ENCODE results near the gene HPGDS.
"Not testable (repeated sequence)": the region's sequence is repeated elsewhere in the genome, so short reads cannot be mapped to it uniquely, and the experiment has no call there.

HPGDS gene

DNA sequence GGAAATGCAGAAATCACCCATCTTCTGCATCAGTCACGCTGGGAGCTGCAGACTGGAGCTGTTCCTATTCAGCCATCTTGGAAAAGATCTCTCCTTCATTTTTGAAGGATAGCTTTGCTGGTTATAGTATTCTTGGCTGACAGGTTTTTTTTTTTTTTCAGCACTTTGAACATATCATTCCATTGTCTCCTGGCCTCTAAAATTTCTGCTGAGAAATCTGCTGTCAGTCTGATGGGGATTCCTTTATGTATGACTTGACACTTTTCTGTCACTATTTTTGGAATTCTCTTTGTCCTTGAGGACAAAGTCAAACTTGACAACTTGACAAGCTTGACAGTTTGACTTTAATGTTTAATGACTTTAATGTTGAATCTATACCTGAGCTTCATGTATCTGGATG, 16.8 kb downstream of the HPGDS start:
- no peak for DNase-seq (ENCODE audit: low read depth, low spot score)

DNA sequence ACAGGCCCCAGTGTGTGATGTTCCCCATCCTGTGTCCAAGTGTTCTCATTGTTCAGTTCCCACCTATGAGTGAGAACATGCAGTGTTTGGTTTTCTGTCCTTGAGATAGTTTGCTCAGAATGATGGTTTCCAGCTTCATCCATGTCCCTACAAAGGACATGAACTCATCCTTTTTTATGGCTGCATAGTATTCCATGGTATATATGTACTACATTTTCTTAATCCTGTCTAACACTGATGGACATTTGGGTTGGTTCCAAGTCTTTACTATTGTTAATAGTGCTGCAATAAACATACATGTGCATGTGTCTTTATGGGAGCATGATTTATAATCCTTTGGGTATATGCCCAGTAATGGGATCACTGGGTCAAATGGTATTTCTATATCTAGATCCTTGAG, 22.7 kb downstream of the HPGDS start:
- not testable (repeated sequence) for DNase-seq (ENCODE audit: low read depth, low spot score)

GRCh38 chr4:94307231-94307871, 35.3 kb downstream of the HPGDS start:
- DNase-seq (ENCODE audit: low read depth, low spot score) = no peak

DNA sequence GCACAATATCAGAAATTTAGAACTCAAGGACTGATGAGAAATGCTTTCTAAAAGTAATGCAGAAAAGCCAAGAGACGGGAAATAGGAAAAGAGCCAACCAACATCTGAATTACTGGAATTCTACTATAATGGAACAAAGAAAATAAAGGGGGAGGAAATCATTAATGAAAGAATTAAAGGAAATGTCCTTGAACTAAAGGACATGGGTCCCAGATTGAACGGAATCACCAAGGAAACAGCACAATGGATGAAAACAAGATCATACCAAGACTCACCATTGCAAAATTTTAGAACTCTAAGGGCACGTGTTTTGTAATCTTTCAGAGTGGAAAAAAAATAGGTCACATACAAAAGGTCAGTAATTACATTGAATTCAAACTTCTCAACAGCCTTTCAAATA, 35.9 kb downstream of the HPGDS start:
- DNase-seq (ENCODE audit: low read depth, low spot score) = no peak

DNA sequence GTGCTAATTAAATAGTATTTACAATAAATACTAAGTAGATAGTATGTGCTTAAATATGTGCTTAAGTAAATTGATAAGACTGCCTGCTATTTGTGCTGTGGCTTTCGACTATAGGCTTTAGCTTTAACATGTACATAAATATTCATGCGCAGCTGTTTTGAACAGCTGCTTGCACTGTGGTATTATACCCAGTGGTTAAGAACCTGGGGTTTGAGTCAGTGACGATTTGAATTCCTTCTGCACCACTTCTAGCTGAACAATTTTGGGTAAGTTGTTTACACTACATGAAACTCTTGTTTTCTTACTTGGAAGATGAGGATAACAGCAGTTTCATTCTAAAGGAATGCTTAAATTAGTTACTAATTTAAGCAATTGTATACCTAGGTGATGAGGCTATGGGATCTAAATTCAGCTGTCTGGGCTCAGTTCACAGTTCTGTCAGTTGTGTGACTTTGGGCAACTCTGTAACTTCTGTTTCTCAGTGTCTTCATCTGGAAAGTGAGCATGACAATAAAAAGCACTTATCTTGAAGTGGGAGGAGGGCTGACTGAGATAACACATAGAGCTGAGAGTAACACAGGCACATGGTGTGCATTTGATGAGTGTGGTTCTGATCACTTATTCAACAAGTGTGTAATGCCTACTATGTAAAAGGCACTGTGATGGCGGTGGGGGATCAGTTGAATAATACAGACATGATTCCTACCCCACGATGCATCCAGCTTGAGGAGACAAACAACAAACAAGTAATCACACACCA, 37.0 kb downstream of the HPGDS start:
- no peak for DNase-seq (ENCODE audit: low read depth, low spot score)

DNA sequence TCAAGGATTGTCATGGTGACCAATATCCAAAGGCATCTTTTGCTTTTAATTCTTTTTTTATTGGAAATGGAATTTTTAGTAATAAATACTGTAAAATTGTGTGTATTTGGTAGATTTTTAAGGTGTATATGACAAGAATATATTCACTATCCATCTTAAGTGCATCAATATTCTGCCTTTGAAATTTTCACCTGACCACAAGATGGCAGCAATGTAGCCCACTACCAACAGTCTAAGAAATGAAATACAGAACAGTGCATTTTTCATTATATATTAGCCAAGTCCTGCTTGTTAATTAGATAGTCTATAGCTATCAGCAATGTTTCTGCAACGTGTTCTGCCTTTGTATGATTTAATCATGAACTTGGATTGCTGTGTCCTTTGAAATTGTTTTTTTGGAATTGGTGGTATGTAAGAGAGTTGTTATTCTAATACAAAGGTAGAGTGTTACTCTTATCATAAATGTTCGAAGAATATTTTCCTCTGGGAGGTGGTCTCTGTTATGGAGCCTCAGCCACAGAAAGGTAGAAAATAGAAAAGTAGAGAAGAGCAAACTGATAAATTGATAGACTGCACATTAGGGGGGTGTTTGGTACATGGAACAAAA, 38.2 kb downstream of the HPGDS start:
- no peak for DNase-seq (ENCODE audit: low read depth, low spot score)

DNA sequence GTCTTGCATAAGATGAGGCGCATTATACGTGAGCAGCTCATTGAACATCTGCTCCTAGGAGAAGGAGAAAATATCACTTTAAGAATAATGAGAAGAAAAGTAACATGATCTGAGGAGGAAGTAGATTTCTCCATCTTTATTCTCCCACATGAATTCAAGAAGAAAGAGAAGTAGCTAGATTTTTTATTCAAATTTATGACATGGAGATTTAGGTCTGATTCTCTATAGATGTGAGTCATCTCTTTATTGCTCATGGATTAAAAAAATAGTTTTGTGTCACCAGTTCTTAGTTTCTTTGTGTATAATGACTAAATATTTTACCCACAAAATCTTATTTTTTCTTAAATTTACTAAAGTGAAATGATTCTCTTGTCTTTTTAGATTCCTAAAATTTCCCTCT, 40.4 kb downstream of the HPGDS start:
- no peak for DNase-seq (ENCODE audit: low read depth, low spot score)

GRCh38 chr4:94298725-94299252, 43.8 kb downstream of the HPGDS start:
- no peak for DNase-seq (ENCODE audit: low read depth, low spot score)

DNA sequence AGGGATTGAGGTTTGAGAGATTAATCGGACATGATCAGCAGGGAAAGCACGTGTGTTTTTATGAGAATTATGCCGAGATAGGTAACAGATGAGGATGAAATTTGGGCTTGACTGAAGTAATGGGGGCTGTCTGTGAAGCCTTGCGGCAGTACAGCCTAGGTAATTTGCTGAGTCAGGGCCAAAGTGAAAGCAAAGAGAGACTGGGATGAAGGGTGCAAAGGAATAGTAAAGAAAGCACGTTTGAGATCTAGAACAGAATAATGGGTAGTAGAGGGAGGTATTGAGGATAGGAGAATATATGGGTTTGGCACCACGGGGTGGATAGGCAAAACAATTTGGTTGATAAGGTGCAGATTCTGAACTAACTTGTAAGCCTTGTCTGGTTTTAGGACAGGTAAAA, 47.2 kb downstream of the HPGDS start:
- DNase-seq (ENCODE audit: low read depth, low spot score) = not testable (repeated sequence)

- not testable (repeated sequence) for DNase-seq (ENCODE audit: low read depth, low spot score)
Measured at GRCh38 chr4:94293981-94294380, 48.7 kb downstream of the HPGDS start.

- DNase-seq (ENCODE audit: low read depth, low spot score) = no peak
Measured at GRCh38 chr4:94290245-94290644, 52.4 kb downstream of the HPGDS start.

GRCh38 chr4:94285666-94286065, 57.0 kb downstream of the HPGDS start:
- no peak for DNase-seq (ENCODE audit: low read depth, low spot score)

- no peak for DNase-seq (ENCODE audit: low read depth, low spot score)
Measured at GRCh38 chr4:94284889-94285288, 57.7 kb downstream of the HPGDS start.

- DNase-seq (ENCODE audit: low read depth, low spot score) = no peak
Measured at GRCh38 chr4:94278781-94279180, 63.9 kb downstream of the HPGDS start.

- no peak for DNase-seq (ENCODE audit: low read depth, low spot score)
Measured at GRCh38 chr4:94277534-94277933, 65.1 kb downstream of the HPGDS start.

DNA sequence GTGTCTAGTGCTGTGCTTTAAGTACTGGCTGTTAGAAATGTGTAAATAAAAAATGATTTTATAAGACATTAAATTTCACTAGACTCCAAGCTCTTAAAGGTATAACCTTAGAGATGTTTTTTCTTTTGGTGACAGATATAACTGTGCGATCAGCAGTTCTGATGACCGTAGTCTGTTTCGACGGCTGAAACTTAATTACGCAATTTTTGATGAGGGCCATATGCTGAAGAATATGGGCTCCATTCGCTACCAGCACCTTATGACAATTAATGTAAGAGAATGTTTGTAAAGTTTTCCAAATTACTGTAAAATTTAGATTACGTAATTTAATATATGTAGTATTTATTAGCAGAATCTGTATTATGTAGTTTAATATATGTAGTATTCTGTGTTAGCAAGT, 66.4 kb downstream of the HPGDS start:
- DNase-seq (ENCODE audit: low read depth, low spot score) = no peak

DNA sequence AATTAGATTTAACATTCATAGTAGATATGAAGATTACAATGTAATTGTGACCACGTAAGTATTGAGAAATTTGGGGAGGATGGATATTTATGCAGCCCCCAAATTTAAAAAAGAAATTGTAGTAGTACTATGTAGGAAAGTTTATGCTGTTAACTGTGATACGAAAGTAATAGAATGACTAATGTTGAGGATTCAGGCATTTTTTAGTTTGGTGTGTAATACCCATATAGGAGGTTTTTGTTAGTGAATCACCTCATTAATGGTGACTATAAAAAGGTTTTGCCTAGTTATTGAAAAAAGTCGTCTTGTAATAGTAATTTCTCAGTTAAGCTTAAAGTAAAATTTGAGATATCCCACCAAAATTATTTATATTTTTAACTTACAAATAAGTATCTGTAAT, 67.7 kb downstream of the HPGDS start:
- DNase-seq (ENCODE audit: low read depth, low spot score) = no peak

DNA sequence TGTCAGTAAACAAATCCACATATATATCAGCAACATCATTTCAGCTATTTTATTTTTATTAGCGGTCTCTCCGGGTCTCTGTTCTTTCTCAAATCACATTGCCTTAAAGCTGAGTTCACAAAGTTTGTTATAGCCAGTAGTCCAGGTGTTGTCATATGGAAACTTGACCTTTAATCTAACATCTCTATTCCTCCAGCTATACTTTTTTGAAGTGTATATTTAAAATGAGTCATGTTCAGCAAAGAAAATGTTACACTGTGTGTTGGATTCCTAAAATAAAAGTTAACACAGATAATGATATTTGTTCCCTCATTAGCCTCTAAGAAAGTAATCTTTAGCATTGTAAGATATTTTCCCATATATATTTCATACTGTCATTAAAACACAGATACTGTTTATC, 71.4 kb downstream of the HPGDS start:
- DNase-seq (ENCODE audit: low read depth, low spot score) = no peak

DNA sequence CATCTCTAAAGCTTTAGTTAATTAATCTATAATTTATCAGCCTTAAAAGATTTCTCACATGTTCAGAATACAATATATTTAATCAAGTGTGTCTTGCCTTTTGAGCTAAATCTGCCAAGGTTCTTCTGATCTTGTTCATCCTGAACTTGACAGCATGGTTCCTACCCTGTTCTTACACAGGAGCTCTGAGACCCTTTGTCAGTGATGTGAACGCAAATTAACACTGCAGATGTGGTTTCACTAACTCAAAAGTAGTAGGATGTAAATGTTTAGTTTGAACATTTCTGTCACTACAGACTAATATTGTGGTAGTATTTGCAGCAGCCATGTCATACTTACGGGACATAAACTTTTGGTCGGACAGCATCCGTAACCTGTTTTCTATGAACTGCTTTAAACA, 75.6 kb downstream of the HPGDS start:
- DNase-seq (ENCODE audit: low read depth, low spot score) = no peak

DNA sequence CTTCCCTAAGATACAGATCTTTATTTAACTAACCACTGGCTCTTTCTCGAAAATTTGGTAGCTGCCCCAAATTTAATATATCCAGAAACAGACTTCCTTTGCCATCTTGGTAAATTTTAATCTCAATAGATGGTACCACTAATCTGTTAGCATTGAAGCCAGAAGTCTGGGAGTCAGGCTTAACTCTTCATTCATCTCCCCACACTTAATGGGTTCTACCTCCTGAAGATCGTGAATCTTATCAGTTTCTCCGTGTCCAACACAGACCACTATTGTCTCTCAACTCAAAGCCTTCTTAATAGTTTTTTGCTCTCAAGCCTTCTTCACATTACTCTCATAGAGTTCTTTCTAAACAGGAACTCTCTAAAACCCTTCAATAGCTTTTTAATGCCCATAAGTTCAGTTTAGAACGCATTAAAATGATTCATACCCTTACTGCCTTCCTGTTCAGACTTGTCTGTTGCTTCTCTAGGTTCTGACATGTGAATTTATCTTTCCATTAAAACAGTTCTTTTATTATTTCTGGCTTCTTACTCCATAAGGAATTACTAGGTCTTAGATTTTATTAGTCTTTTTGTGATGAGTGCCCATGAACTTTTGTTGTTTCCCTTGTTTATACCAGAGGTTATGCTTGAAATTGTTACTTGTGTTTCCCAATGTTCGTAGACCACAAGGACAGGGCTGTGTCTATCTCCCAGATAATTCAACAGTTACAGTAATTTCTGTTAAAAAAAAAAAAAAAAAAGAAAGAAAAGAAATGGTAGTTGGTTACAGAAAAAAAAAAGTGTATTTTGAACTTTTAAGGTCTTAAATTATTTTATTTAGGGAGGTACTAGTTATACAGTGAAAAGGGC, 80.2 kb downstream of the HPGDS start:
- no peak for DNase-seq (ENCODE audit: low read depth, low spot score)

GRCh38 chr4:94256828-94257227, 85.8 kb downstream of the HPGDS start:
- DNase-seq (ENCODE audit: low read depth, low spot score) = no peak

Measured in iPS DF 19.7 (cell line).